WTC11 (cell line): ENCODE results near the gene CCDC51. TPM values are rescaled to one million over a fixed set of nuclear protein-coding genes. Genes with fewer than 3 reads are reported as not detected.

Source experiments
- ATAC-seq: fragments of 200-7000 bp; cut with Tn5 transposase; 2 replicates; pipeline ENCODE4 v1.10.0; 2021; ENCODE audit warnings: mild to moderate bottlenecking, moderate library complexity
- CTCF ChIA-PET: fragments of 300-600 bp; sonication (Branson Sonifier 250); formaldehyde crosslinking; loops from one replicate; lab custom pipeline; 2021; ENCODE audit warnings: antibody characterized with exemption; lab: Charles Lee
- POLR2A ChIA-PET: fragments of 350-600 bp; sonication (Branson Sonifier 250); formaldehyde crosslinking; loops from one replicate; lab custom pipeline; 2021; ENCODE audit warnings: antibody characterized with exemption; lab: Charles Lee
- DNase-seq: peaks from one replicate; pipeline ENCODE4 v3.0.0; 2021; ENCODE audit warnings: low spot score
- H3K27ac Mint-ChIP-seq: 2 replicates; pipeline ENCODE4 v1.8.0; 2021; ENCODE audit warnings: mixed read lengths
- H3K27me3 Mint-ChIP-seq: 2 replicates; pipeline ENCODE4 v1.8.0; 2021; ENCODE audit warnings: low read depth, mild to moderate bottlenecking, moderate library complexity, mixed read lengths
- H3K36me3 Mint-ChIP-seq: 2 replicates; pipeline ENCODE4 v1.8.0; 2021; ENCODE audit warnings: mixed read lengths
- H3K4me1 Mint-ChIP-seq: 2 replicates; pipeline ENCODE4 v1.8.0; 2022; ENCODE audit warnings: mixed read lengths
- H3K4me3 Mint-ChIP-seq: 2 replicates; pipeline ENCODE4 v1.8.0; 2021; ENCODE audit warnings: mild to moderate bottlenecking, moderate library complexity, mixed read lengths
- H3K9me3 Mint-ChIP-seq: 2 replicates; pipeline ENCODE4 v1.8.0; 2021; ENCODE audit warnings: mixed read lengths
- ARID4B ChIP-seq: sonication (generic); formaldehyde crosslinking; IDR thresholded peaks from 2 replicates; pipeline ENCODE4 v1.8.0; 2023; ENCODE audit warnings: missing genetic modification reagents, mild to moderate bottlenecking, borderline replicate concordance
- CREM ChIP-seq: sonication (generic); formaldehyde crosslinking; IDR thresholded peaks from 2 replicates; pipeline ENCODE4 v1.8.1; 2022; ENCODE audit warnings: mild to moderate bottlenecking, missing genetic modification reagents, moderate library complexity
- FOXP1 ChIP-seq: sonication (generic); formaldehyde crosslinking; IDR thresholded peaks from 2 replicates; pipeline ENCODE4 v1.8.0; 2022; ENCODE audit warnings: missing genetic modification reagents, mild to moderate bottlenecking, moderate library complexity, borderline replicate concordance
- JUN ChIP-seq: sonication (generic); formaldehyde crosslinking; IDR thresholded peaks from 2 replicates; pipeline ENCODE4 v1.8.0; 2023; ENCODE audit warnings: mild to moderate bottlenecking, missing genetic modification reagents
- MXD4 ChIP-seq: fragments of 250-450 bp; sonication (Bioruptor Pico); IDR thresholded peaks from 2 replicates; pipeline ENCODE4 v1.8.0; 2021; ENCODE audit warnings: mild to moderate bottlenecking, moderate library complexity, borderline replicate concordance
- NFYB ChIP-seq: sonication (generic); formaldehyde crosslinking; conservative IDR thresholded peaks from 2 replicates; pipeline ENCODE4 v1.8.0; 2022; ENCODE audit warnings: low read depth, missing genetic modification reagents
- PRRX2 ChIP-seq: fragments of 250-450 bp; sonication (Bioruptor Pico); IDR thresholded peaks from 2 replicates; pipeline ENCODE4 v1.8.0; 2021; ENCODE audit warnings: mild to moderate bottlenecking
- SOX15 ChIP-seq: fragments of 250-450 bp; sonication (Bioruptor Pico); IDR thresholded peaks from 2 replicates; pipeline ENCODE4 v1.9.0; 2021; ENCODE audit warnings: mild to moderate bottlenecking
- SP1 ChIP-seq: sonication (generic); formaldehyde crosslinking; conservative IDR thresholded peaks from 2 replicates; pipeline ENCODE4 v1.8.1; 2022; ENCODE audit warnings: missing genetic modification reagents
- TCF7 ChIP-seq: sonication (generic); formaldehyde crosslinking; IDR thresholded peaks from 2 replicates; pipeline ENCODE4 v1.8.0; 2022; ENCODE audit warnings: mild to moderate bottlenecking, low read depth, missing genetic modification reagents, moderate library complexity
- TEAD4 ChIP-seq: sonication (generic); formaldehyde crosslinking; IDR thresholded peaks from 2 replicates; pipeline ENCODE4 v1.8.0; 2022; ENCODE audit warnings: mild to moderate bottlenecking, missing genetic modification reagents
- USF2 ChIP-seq: sonication (generic); formaldehyde crosslinking; IDR thresholded peaks from 2 replicates; pipeline ENCODE4 v1.8.1; 2023; ENCODE audit warnings: mild to moderate bottlenecking, missing genetic modification reagents, moderate library complexity
- ZBTB21 ChIP-seq: sonication (generic); formaldehyde crosslinking; IDR thresholded peaks from 2 replicates; pipeline ENCODE4 v1.8.1; 2023; ENCODE audit warnings: mild to moderate bottlenecking, missing genetic modification reagents, borderline replicate concordance
- ZMAT4 ChIP-seq: fragments of 250-450 bp; sonication (Bioruptor Pico); IDR thresholded peaks from 2 replicates; pipeline ENCODE4 v1.9.0; 2021; ENCODE audit warnings: mild to moderate bottlenecking
- ZNF232 ChIP-seq: sonication (generic); formaldehyde crosslinking; IDR thresholded peaks from 2 replicates; pipeline ENCODE4 v1.8.0; 2022; ENCODE audit warnings: mild to moderate bottlenecking, missing genetic modification reagents
- ZNF317 ChIP-seq: sonication (generic); formaldehyde crosslinking; IDR thresholded peaks from 2 replicates; pipeline ENCODE4 v1.8.1; 2023; ENCODE audit warnings: low read depth, mild to moderate bottlenecking, moderate library complexity, missing genetic modification reagents, borderline replicate concordance
- total RNA-seq: library from RNA; stranded (reverse); gene quantifications from 3 replicates; pipeline ENCODE4 v1.2.3, GENCODE V29; 2021

CCDC51 gene
- total RNA-seq, 1 experiment from 2014 or later, result 25.1 TPM

GRCh38 chr3:48468329-48468731, 28.4 kb upstream of the CCDC51 start:
- no peaks in the 10 kb centered on the region; the same call in 1 of the 2 replicates for H3K27me3 Mint-ChIP-seq
- no peaks in the 10 kb centered on the region for H3K9me3 Mint-ChIP-seq
- TF ChIP-seq PRRX2 (CRISPR knock-in tag) (no peak), ZMAT4 (no peak), TCF7 (no peak), FOXP1 (CRISPR knock-in tag) (no peak), JUN (CRISPR knock-in tag) (no peak), ZBTB21 (CRISPR knock-in tag) (no peak), SP1 (CRISPR knock-in tag) (no peak)
- TF ChIP-seq, all 79 proteins: peak for 0
- CTCF ChIA-PET, result interaction anchor here (1.3 to 2.8 kb wide), 3 partner anchors 32 to 81 kb away, joined by 6 to 10 read pairs (median 9); no protein-coding TSS in a partner anchor
- POLR2A ChIA-PET, result no interaction called here
- Mint-ChIP-seq H3K4me3 (no peak overlapping the region), H3K4me1 (peaks cover 24% of the 10 kb centered on the region), H3K36me3 (peaks cover 19% of the 10 kb centered on the region; the same call in 1 of the 2 replicates), H3K27ac (no peak overlapping the region)
- ATAC-seq (no peak), DNase-seq (no peak)

- H3K4me1 Mint-ChIP-seq, result peaks cover 21% of the 10 kb centered on the region
- ATAC-seq (no peak), DNase-seq (no peak)
- H3K4me3 Mint-ChIP-seq, result no peak overlapping the region
- peaks cover 19% of the 10 kb centered on the region; the same call in 1 of the 2 replicates for H3K36me3 Mint-ChIP-seq
- POLR2A ChIA-PET, result interaction anchor here (0.6 to 1.7 kb wide), 2 partner anchors 7 to 21 kb away, joined by 3 to 7 read pairs; partner anchors contain the start of gene ATRIP
- CTCF ChIA-PET, result interaction anchor here (1.1 to 2.8 kb wide), 5 partner anchors 32 to 169 kb away, joined by 4 to 13 read pairs (median 9); no protein-coding TSS in a partner anchor
- H3K9me3 Mint-ChIP-seq, result no peaks in the 10 kb centered on the region
- peak overlapping the region; percentile 64 for H3K27ac Mint-ChIP-seq
- no peak for TF ChIP-seq MXD4 (CRISPR knock-in tag)
- TF ChIP-seq SOX15 (CRISPR knock-in tag), result no peak
- no peak for TF ChIP-seq ARID4B (CRISPR knock-in tag)
- no peak for TF ChIP-seq NFYB
- no peak for TF ChIP-seq CREM
- no peak for TF ChIP-seq TEAD4
- TF ChIP-seq ZNF232 (CRISPR knock-in tag), result no peak
- TF ChIP-seq ZMAT4, result no peak
- TF ChIP-seq USF2 (CRISPR knock-in tag), result no peak
- no peak for TF ChIP-seq ZNF317 (CRISPR knock-in tag)
- no peaks in the 10 kb centered on the region for H3K27me3 Mint-ChIP-seq
These were observed 27.8 kb upstream of the CCDC51 start for GRCh38 chr3:48467473-48468267.
